ENCODE measurements around the gene COL8A2. TPM values are rescaled to one million over a fixed set of nuclear protein-coding genes. Genes with fewer than 3 reads are reported as not detected.

The COL8A2 gene
- total and polyA plus RNA-seq, 2 of the 4 experiments (the other 2 are of a cell fraction), result 0.54 to 1.1 TPM

DNA sequence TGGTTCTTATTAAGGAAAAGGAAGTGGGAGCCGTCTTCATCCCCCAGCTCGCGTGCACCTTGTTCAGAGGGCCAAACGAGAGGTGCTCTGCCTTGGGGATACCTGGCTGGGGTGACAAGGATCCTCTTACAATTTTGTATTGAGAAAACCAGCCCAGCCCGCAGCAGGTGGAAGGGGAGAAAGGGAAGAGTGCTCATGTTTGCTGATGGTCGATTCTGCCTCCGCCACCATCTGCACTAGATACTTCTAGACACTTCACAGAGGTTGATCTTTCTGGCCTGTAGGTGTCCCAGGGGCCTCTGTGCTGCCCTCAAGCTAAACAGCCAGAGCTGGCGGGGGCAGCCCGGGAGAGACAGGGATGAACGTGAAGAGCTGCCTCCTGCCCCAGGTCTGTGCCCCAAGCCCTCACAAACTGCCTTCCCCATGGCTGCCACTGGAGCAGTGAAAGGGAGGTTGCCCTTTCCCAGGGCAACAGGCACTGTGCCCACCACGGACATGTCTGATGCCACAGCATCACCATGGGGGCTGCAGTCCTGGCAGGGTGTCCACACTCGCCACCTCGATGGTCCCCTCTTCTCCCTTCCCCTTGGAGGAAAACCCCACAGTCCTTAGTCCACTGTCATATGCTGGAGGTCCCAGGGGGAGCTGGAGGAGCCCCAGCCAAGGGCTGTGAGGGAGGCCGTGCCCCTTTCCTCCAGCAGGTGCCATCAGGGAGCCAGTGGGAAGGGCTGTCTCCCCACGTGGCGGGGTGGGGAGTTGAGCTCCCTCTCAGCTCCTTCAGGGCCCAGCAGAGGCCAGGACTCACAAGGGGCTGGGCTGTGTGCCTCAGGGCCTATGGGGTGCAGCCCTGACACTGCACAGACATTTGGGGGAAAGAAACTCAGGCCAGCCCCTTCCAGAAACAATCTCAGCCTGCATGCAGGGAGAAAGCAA is 28.3 kb downstream of the COL8A2 start:
- no peak overlapping the region for H3K14ac ChIP-seq (replicated peaks; ENCODE audit: low read depth, low read length)
- H2AK5ac ChIP-seq (ENCODE audit: low read depth, low read length), result no peak overlapping the region
- H2AFZ ChIP-seq (replicated peaks; ENCODE audit: low read length, poor library complexity), result no peak overlapping the region
- peaks cover 14 to 16% of the 10 kb centered on the region in 2 experiments; a peak in 3 of 4 replicates for H3K79me1 ChIP-seq (ENCODE audit: low read depth in 1 of 2, low read length in 2 of 2)
- H3K9me1 ChIP-seq (ENCODE audit: insufficient read depth, low read length), result no peaks in the 10 kb centered on the region
- H3K4me1 ChIP-seq (ENCODE audit: control insufficient read depth, insufficient read depth, low read length), result no peaks in the 10 kb centered on the region
- DNase-seq, result peak; percentile 5
- H3K4me3 ChIP-seq (ENCODE audit: insufficient read depth, low read depth, low read length), result no peak overlapping the region
- no peak overlapping the region for H3K56ac ChIP-seq (ENCODE audit: extremely low read depth, insufficient read depth, low read length)
- POLR2A ChIA-PET (ENCODE audit: unreplicated experiment), result no interaction called here
- intact Hi-C loops (cut with micrococcal nuclease) (no loop called here), in situ Hi-C loops (cut with MboI; ENCODE audit: low sequenced_read_pairs) (no loop called here), dilution Hi-C loops (cut with HindIII; ENCODE audit: low sequenced_read_pairs, unreplicated experiment) (no loop called here)
- no peak overlapping the region for H3K18ac ChIP-seq (ENCODE audit: low read depth, low read length)
- no peaks in the 10 kb centered on the region for H3K9me3 ChIP-seq (ENCODE audit: control insufficient read depth, insufficient read depth, low read length)
- CTCF ChIA-PET, result interaction anchor here (0.6 to 1.1 kb wide), 2 partner anchors 38 to 141 kb away, joined by 4 to 5 read pairs; no protein-coding TSS in a partner anchor
- no peak overlapping the region for H4K91ac ChIP-seq (ENCODE audit: insufficient read depth, low read depth, low read length)
- H3K4me2 ChIP-seq (ENCODE audit: low read depth, low read length), result no peak overlapping the region
- H4K5ac ChIP-seq (ENCODE audit: low read depth, low read length), result no peak overlapping the region
- no peak overlapping the region for H2BK120ac ChIP-seq (ENCODE audit: low read depth, low read length)
- peak; percentile 31 for ATAC-seq (ENCODE audit: low read depth)
- no peak overlapping the region for H3K4ac ChIP-seq (ENCODE audit: low read depth, low read length)
- no peak overlapping the region for H3K23ac ChIP-seq (ENCODE audit: low read depth, low read length)
- H4K20me1 ChIP-seq (ENCODE audit: insufficient read depth, low read length), result no peaks in the 10 kb centered on the region; the same call in 1 of the 2 replicates
- no peak overlapping the region for H2BK5ac ChIP-seq (ENCODE audit: low read depth, low read length, poor library complexity, severe bottlenecking)
- no peak overlapping the region for H2BK15ac ChIP-seq (ENCODE audit: low read depth, low read length)
- H3K27me3 ChIP-seq (ENCODE audit: control insufficient read depth, insufficient read depth, low read length), result no peaks in the 10 kb centered on the region
- no peak overlapping the region for H3K27ac ChIP-seq (ENCODE audit: insufficient read depth, low read length)
- H2AK9ac ChIP-seq (replicated peaks; ENCODE audit: low read depth, low read length, poor library complexity), result no peak overlapping the region
- no CpG with 5 or more reads among the region's 16 CpGs for WGBS, 2 experiments (ENCODE audit: extremely low coverage in 2 of 2, insufficient read length in 1 of 2)
- H4K8ac ChIP-seq (ENCODE audit: low read depth in 2 of 2, low read length in 2 of 2), result no peak overlapping the region
- no peak overlapping the region for H3K9ac ChIP-seq (ENCODE audit: low read depth, low read length)
- BruUV-seq (replicated peaks), result no TSS peak
- H3K36me3 ChIP-seq (ENCODE audit: control insufficient read depth, insufficient read depth, low read length), result peaks cover 33% of the 10 kb centered on the region
- no peak overlapping the region for H2BK20ac ChIP-seq (ENCODE audit: low read depth, low read length)
- TF ChIP-seq NFE2L2 (IDR thresholded peaks at IDR 0.05; ENCODE audit: low read depth, low read length) (no peak), MXI1 (IDR thresholded peaks at IDR 0.05; ENCODE audit: borderline replicate concordance, low read depth, low read length) (no peak), CHD1 (IDR thresholded peaks at IDR 0.05; ENCODE audit: low read depth, low read length) (no peak), SMC3 (IDR thresholded peaks at IDR 0.05; ENCODE audit: low read depth, low read length) (peak; percentile 23; the same call in 1 of the 2 replicates), ELK1 (IDR thresholded peaks at IDR 0.05; ENCODE audit: borderline replicate concordance, low read depth, low read length) (no peak), MAFK (IDR thresholded peaks at IDR 0.05; ENCODE audit: low read depth, low read length) (no peak), CEBPB (IDR thresholded peaks at IDR 0.05; ENCODE audit: low read depth, low read length) (no peak), FOS (IDR thresholded peaks at IDR 0.05; ENCODE audit: low read depth, low read length) (no peak), MAZ (IDR thresholded peaks at IDR 0.05; ENCODE audit: borderline replicate concordance, low read depth, low read length) (no peak), CTCF (conservative IDR thresholded peaks at IDR 0.05; ENCODE audit: low read depth, low read length) (peak; percentile 29; the same call in 1 of the 2 replicates), POLR2A (IDR thresholded peaks at IDR 0.05; ENCODE audit: low read depth, low read length) (no peak), RAD21 (IDR thresholded peaks at IDR 0.05; ENCODE audit: low read length) (peak; percentile 28), RCOR1 (IDR thresholded peaks at IDR 0.05; ENCODE audit: insufficient replicate concordance, low read length) (no peak)
- TF ChIP-seq, protein P1, sequence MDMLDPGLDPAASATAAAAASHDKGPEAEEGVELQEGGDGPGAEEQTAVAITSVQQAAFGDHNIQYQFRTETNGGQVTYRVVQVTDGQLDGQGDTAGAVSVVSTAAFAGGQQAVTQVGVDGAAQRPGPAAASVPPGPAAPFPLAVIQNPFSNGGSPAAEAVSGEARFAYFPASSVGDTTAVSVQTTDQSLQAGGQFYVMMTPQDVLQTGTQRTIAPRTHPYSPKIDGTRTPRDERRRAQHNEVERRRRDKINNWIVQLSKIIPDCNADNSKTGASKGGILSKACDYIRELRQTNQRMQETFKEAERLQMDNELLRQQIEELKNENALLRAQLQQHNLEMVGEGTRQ (IDR thresholded peaks at IDR 0.05; ENCODE audit: low read depth, low read length), result peak; percentile 57; the same call in 1 of the 2 replicates
